B cell (primary cell): ENCODE results near the gene RNF111. TPM values are rescaled to one million over a fixed set of nuclear protein-coding genes. Genes with fewer than 3 reads are reported as not detected.

ENCODE experiments used
- ATAC-seq: fragments of 200-7000 bp; cut with Tn5 transposase; one replicate; pipeline ENCODE4 v1.10.0; 2021; ENCODE audit warnings: low read depth, mild to moderate bottlenecking, moderate number of reproducible peaks, moderate library complexity
- CTCF ChIA-PET: fragments of 350-600 bp; sonication (Branson Sonifier 250); formaldehyde crosslinking; loops from one replicate; lab custom pipeline; 2021; ENCODE audit warnings: antibody characterized with exemption, inconsistent platforms; lab: Charles Lee
- POLR2A ChIA-PET: fragments of 350-600 bp; sonication (Branson Sonifier 250); formaldehyde crosslinking; loops from one replicate; lab custom pipeline; 2021; ENCODE audit warnings: antibody characterized with exemption; lab: Charles Lee
- DNase-seq: peaks from one replicate; pipeline ENCODE4 v3.0.0; 2013
- H2AFZ ChIP-seq: 2 replicates; pipeline ENCODE4 v1.6.1; 2012; ENCODE audit warnings: mild to moderate bottlenecking, low read depth, low read length; ENCODE audit not compliant: insufficient read depth, poor library complexity, severe bottlenecking
- H3K27ac ChIP-seq, 2 donors: 1 replicate in 1 of 2; 2 replicates in 1 of 2; pipeline ENCODE4 v1.5.1; 2012 to 2013; ENCODE audit warnings: low read length in 2 of 2, mild to moderate bottlenecking in 2 of 2, moderate library complexity in 1 of 2
- H3K27me3 ChIP-seq, 4 experiments: fragments of 200-600 bp in 1 of 4; sonication (generic) in 1 of 4; replicated peaks in 1 of 4; 1 replicate in 2 of 4; 2 replicates in 2 of 4; pipeline versions ENCODE4 v1.6.1 to v1.7.0; 2013 to 2016; ENCODE audit warnings: low read length in 3 of 4, mild to moderate bottlenecking in 2 of 4, mixed read lengths in 1 of 4, moderate library complexity in 1 of 4; ENCODE audit not compliant: insufficient read depth in 4 of 4, control insufficient read depth in 3 of 4; ENCODE audit errors: control extremely low read depth in 1 of 4
- H3K36me3 ChIP-seq, 2 experiments: replicated peaks in 1 of 2; 1 replicate in 1 of 2; 2 replicates in 1 of 2; pipeline versions ENCODE4 v1.6.1 to v1.7.1; 2013; ENCODE audit warnings: low read length in 1 of 2; ENCODE audit not compliant: insufficient read depth in 2 of 2, control insufficient read depth in 1 of 2; ENCODE audit errors: control extremely low read depth in 1 of 2, extremely low read depth in 1 of 2
- H3K4me1 ChIP-seq, 2 donors: fragments of 200-600 bp in 1 of 2; sonication (generic) in 1 of 2; 1 replicate in 1 of 2; 2 replicates in 1 of 2; pipeline versions ENCODE4 v1.5.1 to v1.6.1; 2013 to 2017; ENCODE audit warnings: low read length in 2 of 2; ENCODE audit not compliant: control insufficient read depth in 2 of 2, insufficient read depth in 2 of 2
- H3K4me2 ChIP-seq: replicated peaks from 2 replicates; pipeline ENCODE3; 2012; ENCODE audit warnings: mild to moderate bottlenecking, low read depth, low read length; ENCODE audit not compliant: poor library complexity, severe bottlenecking
- H3K4me3 ChIP-seq, 5 experiments: fragments of 200-600 bp in 1 of 5; sonication (generic) in 1 of 5; 1 replicate in 3 of 5; 2 replicates in 2 of 5; pipeline versions ENCODE4 v1.5.1 to v1.7.0; 2011 to 2016; ENCODE audit warnings: low read length in 4 of 5, mild to moderate bottlenecking in 4 of 5, low read depth in 2 of 5, control low read depth in 1 of 5, moderate library complexity in 1 of 5; ENCODE audit not compliant: insufficient read depth in 1 of 5; ENCODE audit errors: control extremely low read depth in 1 of 5, extremely low read depth in 1 of 5
- H3K79me2 ChIP-seq: fragments of 200-600 bp; sonication (generic); one replicate; pipeline ENCODE4 v1.6.0; 2016; ENCODE audit warnings: low read length; ENCODE audit not compliant: control insufficient read depth, insufficient read depth
- H3K9ac ChIP-seq: fragments of 200-600 bp; sonication (generic); 2 replicates; pipeline ENCODE4 v1.6.1; 2017; ENCODE audit warnings: mild to moderate bottlenecking, low read length, moderate library complexity
- H3K9me3 ChIP-seq, 3 donors: one replicate each; pipeline versions ENCODE4 v1.6.1 to v1.7.1; 2013; ENCODE audit warnings: low read length in 2 of 3; ENCODE audit not compliant: control insufficient read depth in 2 of 3, insufficient read depth in 1 of 3; ENCODE audit errors: control extremely low read depth in 1 of 3
- H4K20me1 ChIP-seq: 2 replicates; pipeline ENCODE4 v1.6.0; 2012; ENCODE audit warnings: mild to moderate bottlenecking, low read length; ENCODE audit not compliant: insufficient read depth, control insufficient read depth, poor library complexity, severe bottlenecking
- H3K27ac Mint-ChIP-seq: one replicate; pipeline ENCODE4 v1.8.0; 2021; ENCODE audit warnings: mixed read lengths
- H3K27me3 Mint-ChIP-seq: one replicate; pipeline ENCODE4 v1.8.0; 2021; ENCODE audit warnings: mixed read lengths
- H3K4me1 Mint-ChIP-seq: one replicate; pipeline ENCODE4 v1.8.0; 2021; ENCODE audit warnings: mixed read lengths
- H3K4me3 Mint-ChIP-seq: one replicate; pipeline ENCODE4 v1.8.0; 2021; ENCODE audit warnings: mixed read lengths
- H3K9me3 Mint-ChIP-seq: one replicate; pipeline ENCODE4 v1.8.0; 2022; ENCODE audit warnings: mixed read lengths; ENCODE audit not compliant: insufficient read depth
- EZH2 ChIP-seq: IDR thresholded peaks from 2 replicates; pipeline ENCODE4 v1.6.1; 2012; ENCODE audit warnings: borderline replicate concordance, low read depth, mild to moderate bottlenecking, moderate library complexity, low read length; ENCODE audit not compliant: insufficient read depth, poor library complexity, severe bottlenecking
- WGBS: methylation state at CpG from one replicate; pipeline ENCODE4 v1.1.5; 2013; ENCODE audit warnings: missing lambda C conversion rate; ENCODE audit not compliant: insufficient coverage; 5-methylcytosine and 5-hydroxymethylcytosine counted together
- intact Hi-C: fragments of 100-400 bp; cut with micrococcal nuclease; formaldehyde crosslinking; loops from one replicate; pipeline ENCODE4 v1.10.0; 2022
- polyA plus RNA-seq: library from polyadenylated mRNA; depleted of rRNA; stranded (reverse); fragments of >200 nt; gene quantifications from 2 replicates; pipeline ENCODE4 v1.2.3, GENCODE V29; 2012
- total RNA-seq, 2 donors: library from RNA; stranded (reverse); fragments of 120-200 nt in 1 of 2; gene quantifications; 1 replicate in 1 of 2; 2 replicates in 1 of 2; pipeline versions ENCODE4 v1.2.3 to v1.2.4, GENCODE V29; 2013 to 2022
- TF ChIP-seq, protein P1 (sequence below): fragments of 200-600 bp; IDR thresholded peaks from one replicate; pipeline ENCODE4 v1.8.0; 2022; ENCODE audit warnings: antibody characterized with exemption, mild to moderate bottlenecking

RNF111 gene
- total and polyA plus RNA-seq, 2 donors (not counting 1 experiment from before 2014, with no cell fraction given) = 24.9 to 72.3 TPM

DNA sequence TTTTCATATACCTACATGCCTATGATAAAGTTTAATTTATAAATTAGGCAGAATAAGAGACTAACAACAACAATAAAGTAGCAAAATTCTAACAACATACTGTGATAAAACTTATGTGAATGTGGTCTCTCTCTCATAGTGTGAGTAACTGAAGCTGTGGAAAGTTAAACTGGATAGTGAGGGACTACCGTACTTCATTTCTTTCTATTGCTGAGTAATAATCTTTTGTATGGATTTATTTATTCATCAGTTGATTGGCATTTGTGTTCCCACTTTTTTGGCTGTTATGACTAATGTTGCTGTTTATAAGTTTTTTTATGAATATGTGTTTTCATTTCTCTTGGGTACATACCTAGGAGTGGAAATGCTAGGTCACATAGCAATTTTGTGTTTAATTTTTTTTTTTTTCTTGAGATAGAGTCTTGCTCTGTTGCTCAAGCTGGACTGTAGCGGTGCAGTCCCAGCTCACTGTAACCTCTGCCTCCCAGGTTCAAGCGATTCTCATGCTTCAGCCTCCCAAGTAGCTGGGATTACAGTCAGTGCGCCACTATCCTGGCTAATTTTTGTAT, 41.0 kb downstream of the RNF111 start:
- no peaks in the 10 kb centered on the region for H3K9me3 Mint-ChIP-seq
- H3K9ac ChIP-seq = no peak overlapping the region
- no peak overlapping the region for H3K4me3 Mint-ChIP-seq
- no peak overlapping the region for H2AFZ ChIP-seq
- no peaks in the 10 kb centered on the region for H3K27me3 ChIP-seq
- no peaks in the 10 kb centered on the region for H3K27me3 Mint-ChIP-seq
- H3K36me3 ChIP-seq = peaks cover 5 to 34% of the 10 kb centered on the region in 2 experiments
- H3K27ac Mint-ChIP-seq = no peak overlapping the region
- H3K4me2 ChIP-seq = no peak overlapping the region
- ChIA-PET POLR2A (no interaction called here), CTCF (interaction anchor here (0.7 kb wide), 1 partner anchor 18 kb away, joined by 4 read pairs; no protein-coding TSS in a partner anchor)
- no peak for ATAC-seq
- no peak overlapping the region for H3K27ac ChIP-seq
- TF ChIP-seq EZH2 = no peak
- TF ChIP-seq, protein P1, sequence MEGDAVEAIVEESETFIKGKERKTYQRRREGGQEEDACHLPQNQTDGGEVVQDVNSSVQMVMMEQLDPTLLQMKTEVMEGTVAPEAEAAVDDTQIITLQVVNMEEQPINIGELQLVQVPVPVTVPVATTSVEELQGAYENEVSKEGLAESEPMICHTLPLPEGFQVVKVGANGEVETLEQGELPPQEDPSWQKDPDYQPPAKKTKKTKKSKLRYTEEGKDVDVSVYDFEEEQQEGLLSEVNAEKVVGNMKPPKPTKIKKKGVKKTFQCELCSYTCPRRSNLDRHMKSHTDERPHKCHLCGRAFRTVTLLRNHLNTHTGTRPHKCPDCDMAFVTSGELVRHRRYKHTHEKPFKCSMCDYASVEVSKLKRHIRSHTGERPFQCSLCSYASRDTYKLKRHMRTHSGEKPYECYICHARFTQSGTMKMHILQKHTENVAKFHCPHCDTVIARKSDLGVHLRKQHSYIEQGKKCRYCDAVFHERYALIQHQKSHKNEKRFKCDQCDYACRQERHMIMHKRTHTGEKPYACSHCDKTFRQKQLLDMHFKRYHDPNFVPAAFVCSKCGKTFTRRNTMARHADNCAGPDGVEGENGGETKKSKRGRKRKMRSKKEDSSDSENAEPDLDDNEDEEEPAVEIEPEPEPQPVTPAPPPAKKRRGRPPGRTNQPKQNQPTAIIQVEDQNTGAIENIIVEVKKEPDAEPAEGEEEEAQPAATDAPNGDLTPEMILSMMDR = no peak
- no peaks in the 10 kb centered on the region for H3K9me3 ChIP-seq
- peaks cover 26% of the 10 kb centered on the region for H4K20me1 ChIP-seq
- peaks cover 83% of the 10 kb centered on the region for H3K79me2 ChIP-seq
- DNase-seq = no peak
- intact Hi-C loops = no loop called here
- peaks cover 23% of the 10 kb centered on the region for H3K4me1 Mint-ChIP-seq
- 100% methylated on average over 1 of the region's 4 CpGs for WGBS
- peaks cover 0 to 2% of the 10 kb centered on the region in 2 donors for H3K4me1 ChIP-seq
- H3K4me3 ChIP-seq = no peak overlapping the region

DNA sequence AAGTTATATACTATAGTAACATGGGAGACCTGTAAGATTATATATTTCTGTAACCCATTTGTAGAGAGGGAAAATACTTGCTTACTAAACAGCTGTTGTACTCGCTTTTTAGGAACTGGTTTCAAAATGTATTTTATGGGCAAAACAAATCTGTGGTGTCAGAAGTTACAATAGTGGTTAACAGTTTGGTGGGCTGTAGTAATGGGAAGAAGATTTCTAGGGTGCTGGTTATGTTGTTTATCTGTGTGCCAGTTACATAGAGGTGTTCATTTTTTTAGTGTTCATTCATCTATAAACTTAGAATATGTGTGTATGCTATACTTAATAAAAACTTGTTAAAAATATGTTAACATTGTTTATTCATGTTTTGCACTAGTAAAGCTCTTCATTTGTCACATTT, 42.1 kb downstream of the RNF111 start:
- H3K9ac ChIP-seq = no peak overlapping the region
- H3K9me3 ChIP-seq = peaks cover 0 to 1% (median 0%) of the 10 kb centered on the region in 3 donors
- ATAC-seq (no peak), DNase-seq (no peak)
- POLR2A ChIA-PET = no interaction called here
- Mint-ChIP-seq H3K27ac (no peak overlapping the region), H3K9me3 (no peaks in the 10 kb centered on the region), H3K4me1 (peaks cover 23% of the 10 kb centered on the region), H3K4me3 (no peak overlapping the region), H3K27me3 (no peaks in the 10 kb centered on the region)
- TF ChIP-seq, protein P1 = no peak
- no peak for TF ChIP-seq EZH2
- intact Hi-C loops = no loop called here
- no peak overlapping the region for H3K4me2 ChIP-seq
- peaks cover 83% of the 10 kb centered on the region for H3K79me2 ChIP-seq
- peaks cover 8 to 40% of the 10 kb centered on the region in 2 experiments for H3K36me3 ChIP-seq
- no peak overlapping the region for H3K27ac ChIP-seq
- 100% methylated on average over 1 of the region's 1 CpG for WGBS
- no peak overlapping the region for H3K4me3 ChIP-seq
- peaks cover 0 to 2% of the 10 kb centered on the region in 2 donors for H3K4me1 ChIP-seq
- H3K27me3 ChIP-seq = no peaks in the 10 kb centered on the region
- CTCF ChIA-PET = interaction anchor here (0.5 kb wide), 1 partner anchor 23 kb away, joined by 4 read pairs; no protein-coding TSS in a partner anchor
- no peak overlapping the region for H2AFZ ChIP-seq
- H4K20me1 ChIP-seq = peaks cover 27% of the 10 kb centered on the region
